Spleen (tissue), 11 donors: ENCODE data around the gene CAMKK1. TPM values are rescaled to one million over a fixed set of nuclear protein-coding genes. Genes with fewer than 3 reads are reported as not detected.
A peak's percentile ranks its signal among the peaks of the same experiment; 100 is the strongest.

Experiments used
- DNase-seq: peaks from one replicate; pipeline ENCODE4 v3.0.0-alpha.2; 2020
- H3K27ac ChIP-seq, 8 donors: fragments of 200-600 bp; sonication (generic) in 7 of 8; 1 replicate in 4 of 8; 2 replicates in 4 of 8; pipeline versions ENCODE4 v1.5.0 to v1.8.0; 2016 to 2021; ENCODE audit warnings: inconsistent platforms in 4 of 8, mild to moderate bottlenecking in 4 of 8, moderate library complexity in 1 of 8
- H3K27me3 ChIP-seq, 7 donors: fragments of 200-600 bp; sonication (generic) in 6 of 7; replicated peaks in 1 of 7; 1 replicate in 4 of 7; 2 replicates in 3 of 7; pipeline versions ENCODE4 v1.5.0 to v1.8.0; 2016 to 2021; ENCODE audit warnings: inconsistent platforms in 3 of 7, mild to moderate bottlenecking in 1 of 7
- H3K36me3 ChIP-seq, 6 donors: fragments of 200-600 bp; sonication (generic) in 5 of 6; 1 replicate in 4 of 6; 2 replicates in 2 of 6; pipeline versions ENCODE4 v1.5.0 to v1.8.0; 2016 to 2021; ENCODE audit warnings: inconsistent platforms in 2 of 6
- H3K4me1 ChIP-seq, 6 donors: fragments of 200-600 bp; sonication (generic) in 5 of 6; 1 replicate in 3 of 6; 2 replicates in 3 of 6; pipeline versions ENCODE4 v1.5.0 to v1.8.0; 2016 to 2021; ENCODE audit warnings: inconsistent platforms in 3 of 6
- H3K4me3 ChIP-seq, 8 donors: fragments of 200-600 bp; sonication (generic) in 7 of 8; 1 replicate in 4 of 8; 2 replicates in 4 of 8; pipeline versions ENCODE4 v1.5.0 to v1.8.0; 2016 to 2021; ENCODE audit warnings: inconsistent platforms in 4 of 8, mild to moderate bottlenecking in 4 of 8, moderate library complexity in 2 of 8
- H3K9me3 ChIP-seq, 8 donors: fragments of 200-600 bp; sonication (generic) in 7 of 8; 1 replicate in 4 of 8; 2 replicates in 4 of 8; pipeline versions ENCODE4 v1.5.0 to v1.8.0; 2016 to 2021; ENCODE audit warnings: inconsistent platforms in 4 of 8
- POLR2A ChIP-seq, 3 donors: fragments of 450-650 bp; IDR thresholded peaks; one replicate each; pipeline ENCODE4 v1.5.1; 2017; ENCODE audit warnings: antibody characterized with exemption in 3 of 3, mild to moderate bottlenecking in 1 of 3
- POLR2AphosphoS5 ChIP-seq, 3 donors: sonication (generic); formaldehyde crosslinking; IDR thresholded peaks; one replicate each; pipeline ENCODE4 v1.5.1; 2017; ENCODE audit warnings: antibody characterized with exemption in 3 of 3
- WGBS, 5 donors: extraction: QIAGEN DNeasy Blood & Tissue Kit in 3 of 5; methylation state at CpG; one replicate each; pipeline versions ENCODE4 v1.1.5 to v1.1.7; 2013 to 2018; 5-methylcytosine and 5-hydroxymethylcytosine counted together
- intact Hi-C: fragments of 100-400 bp; cut with DNase I; formaldehyde crosslinking; loops from one replicate; pipeline ENCODE4 v1.15.0; 2023; ENCODE audit warnings: low total_unique reads
- polyA plus RNA-seq, 3 donors: library from polyadenylated mRNA; stranded (reverse); fragments of 200-250 nt; gene quantifications; one replicate each; pipeline ENCODE4 v1.2.1, GENCODE V29; 2013
- total RNA-seq, 7 donors: library from RNA; depleted of rRNA in 3 of 7; stranded (reverse); fragments of >200 nt in 3 of 7; fragmentation: NEBNext Ultra II Directional in 4 of 7; extraction: Animal tissue kit (Norgen Biotek cat#: 25700) in 4 of 7; gene quantifications; one replicate each; pipeline versions ENCODE4 v1.1.0 to v1.2.1, GENCODE V29; 2016 to 2021
- TF ChIP-seq, protein P1 (sequence below), 11 experiments: fragments of 200-600 bp in 7 of 11; fragments of 450-650 bp in 4 of 11; sonication (generic) in 4 of 11; IDR thresholded peaks in 8 of 11; conservative IDR thresholded peaks in 3 of 11; 1 replicate in 7 of 11; 2 replicates in 4 of 11; pipeline versions ENCODE4 v1.4.0 to v1.8.0; 2016 to 2021; ENCODE audit warnings: antibody characterized with exemption in 11 of 11, inconsistent platforms in 4 of 11, mild to moderate bottlenecking in 1 of 11
- donor health status: healthy with polysubstance abuse.
- donor health status: DM: no; HTN: no; CAD: no; lungs with moderate emphysema.
- donor health status: DM: no; HTN: no; CAD: no.
- donor health status: Bipolar disorder and iron deficiency.
- donor health status: healthy.
- donor health status: DM: no; HTN: no; CAD: no.
- donor health status: DM: yes; HTN: yes; CAD: no.

Gene CAMKK1
- total and polyA plus RNA-seq, 10 donors = 5.2 to 13.0 (median 9.0) TPM

GRCh38 chr17:3915995-3916696 is 23.3 kb upstream of the CAMKK1 start, which contains the start of gene P2RX1:
TSS of gene P2RX1 (minus strand) at chr17:3916465. CDS start at chr17:3916225, 240 bp downstream.
- intact Hi-C loops = no loop called here
- Histone ChIP-seq H3K9me3 (no peaks in the 10 kb centered on the region), H3K4me3 (peak within 1 kb of the TSS; percentile 9 to 69 (median 34)), H3K27ac (peak within 1 kb of the TSS; percentile 66 to 96 (median 86)), H3K27me3 (no peaks in the 10 kb centered on the region), H3K36me3 (no peaks in the 10 kb centered on the region), H3K4me1 (peaks cover 34 to 81% (median 70%) of the 10 kb centered on the region in 6 donors)
- peak; percentile 90 for DNase-seq
- TF ChIP-seq POLR2AphosphoS5 (IDR thresholded peaks at IDR 0.05) (peak; percentile 64 to 67 (median 64)), POLR2A (IDR thresholded peaks at IDR 0.05) (no peak)
- TF ChIP-seq, protein P1, sequence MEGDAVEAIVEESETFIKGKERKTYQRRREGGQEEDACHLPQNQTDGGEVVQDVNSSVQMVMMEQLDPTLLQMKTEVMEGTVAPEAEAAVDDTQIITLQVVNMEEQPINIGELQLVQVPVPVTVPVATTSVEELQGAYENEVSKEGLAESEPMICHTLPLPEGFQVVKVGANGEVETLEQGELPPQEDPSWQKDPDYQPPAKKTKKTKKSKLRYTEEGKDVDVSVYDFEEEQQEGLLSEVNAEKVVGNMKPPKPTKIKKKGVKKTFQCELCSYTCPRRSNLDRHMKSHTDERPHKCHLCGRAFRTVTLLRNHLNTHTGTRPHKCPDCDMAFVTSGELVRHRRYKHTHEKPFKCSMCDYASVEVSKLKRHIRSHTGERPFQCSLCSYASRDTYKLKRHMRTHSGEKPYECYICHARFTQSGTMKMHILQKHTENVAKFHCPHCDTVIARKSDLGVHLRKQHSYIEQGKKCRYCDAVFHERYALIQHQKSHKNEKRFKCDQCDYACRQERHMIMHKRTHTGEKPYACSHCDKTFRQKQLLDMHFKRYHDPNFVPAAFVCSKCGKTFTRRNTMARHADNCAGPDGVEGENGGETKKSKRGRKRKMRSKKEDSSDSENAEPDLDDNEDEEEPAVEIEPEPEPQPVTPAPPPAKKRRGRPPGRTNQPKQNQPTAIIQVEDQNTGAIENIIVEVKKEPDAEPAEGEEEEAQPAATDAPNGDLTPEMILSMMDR (IDR thresholded peaks at IDR 0.05 in 8 of 11, conservative IDR thresholded peaks at IDR 0.05 in 3 of 11) = no peak
- 14 to 42% (median 30%) methylated on average over 14 to 28 of the region's 28 CpGs for WGBS, 5 donors

GRCh38 chr17:3915581-3915994 is 22.7 kb upstream of the CAMKK1 start:
- no peaks in the 10 kb centered on the region for H3K9me3 ChIP-seq
- TF ChIP-seq POLR2A (IDR thresholded peaks at IDR 0.05) = no peak
- TF ChIP-seq, protein P1 (IDR thresholded peaks at IDR 0.05 in 8 of 11, conservative IDR thresholded peaks at IDR 0.05 in 3 of 11) = no peak
- no peak for TF ChIP-seq POLR2AphosphoS5 (IDR thresholded peaks at IDR 0.05)
- peak overlapping the region in 7 of 8 donors; percentile 26 to 69 (median 35) for H3K4me3 ChIP-seq
- intact Hi-C loops = no loop called here
- H3K27ac ChIP-seq = peak overlapping the region; percentile 66 to 96 (median 86)
- no peak for DNase-seq
- no peaks in the 10 kb centered on the region for H3K27me3 ChIP-seq
- WGBS, 5 donors = 26 to 42% (median 30%) methylated on average over 9 to 13 of the region's 13 CpGs
- H3K4me1 ChIP-seq = peaks cover 34 to 82% (median 74%) of the 10 kb centered on the region in 6 donors
- H3K36me3 ChIP-seq = no peaks in the 10 kb centered on the region

DNA sequence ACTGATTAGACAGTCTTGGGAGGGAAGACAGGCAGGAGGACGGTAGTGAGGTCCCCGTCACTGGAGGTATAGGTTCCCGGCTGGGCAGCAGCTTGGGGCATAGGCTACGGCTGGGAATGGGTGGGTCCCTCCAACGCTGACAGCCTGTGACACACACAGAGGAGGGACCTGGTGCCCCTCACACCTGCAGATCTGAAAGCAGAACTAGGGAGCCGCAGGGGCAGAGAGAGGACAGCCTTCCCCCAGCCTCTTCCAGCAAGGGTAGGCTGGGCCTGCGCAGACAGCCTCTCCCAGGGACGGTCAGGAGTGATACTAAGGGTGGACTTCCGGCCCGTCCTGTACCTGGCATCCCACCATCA is 21.4 kb upstream of the CAMKK1 start:
- WGBS, 5 donors = 27 to 60% (median 41%) methylated on average over 6 to 10 of the region's 10 CpGs
- TF ChIP-seq POLR2A (IDR thresholded peaks at IDR 0.05) (peak in 2 of 3 donors; percentile 76 to 78), POLR2AphosphoS5 (IDR thresholded peaks at IDR 0.05) (peak; percentile 72 to 95 (median 94))
- TF ChIP-seq, protein P1 (IDR thresholded peaks at IDR 0.05 in 8 of 11, conservative IDR thresholded peaks at IDR 0.05 in 3 of 11) = no peak
- intact Hi-C loops = loop anchor here (5.0 kb wide), 1 partner anchor 88 kb away; no protein-coding TSS in a partner anchor
- no peaks in the 10 kb centered on the region for H3K9me3 ChIP-seq
- no peaks in the 10 kb centered on the region for H3K36me3 ChIP-seq
- DNase-seq = peak; percentile 92
- H3K27ac ChIP-seq = peak overlapping the region; percentile 70 to 96 (median 86)
- H3K27me3 ChIP-seq = no peaks in the 10 kb centered on the region
- peaks cover 34 to 87% (median 77%) of the 10 kb centered on the region in 6 donors for H3K4me1 ChIP-seq
- H3K4me3 ChIP-seq = peak overlapping the region in 7 of 8 donors; percentile 10 to 69 (median 35)
